Liver (tissue), 3 donors: Measurements from ENCODE around the gene TMEM117.

Experiments used
- EGR1 ChIP-seq, 2 donors: IDR thresholded peaks; 2 replicates each; pipeline ENCODE4 v1.6.1; 2016 to 2018; ENCODE audit warnings: antibody characterized with exemption in 2 of 2, low read depth in 2 of 2
- FOXA1 ChIP-seq: IDR thresholded peaks from 2 replicates; pipeline ENCODE4 v1.6.1; 2016; ENCODE audit warnings: antibody characterized with exemption
- GABPA ChIP-seq, 2 donors: IDR thresholded peaks in 1 of 2; conservative IDR thresholded peaks in 1 of 2; 2 replicates each; pipeline ENCODE4 v1.6.1; 2016; ENCODE audit warnings: antibody characterized with exemption in 2 of 2, mild to moderate bottlenecking in 1 of 2, moderate library complexity in 1 of 2
- JUND ChIP-seq, 2 donors: IDR thresholded peaks; 2 replicates each; pipeline ENCODE4 v1.6.1; 2016; ENCODE audit warnings: antibody characterized with exemption in 2 of 2
- RAD21 ChIP-seq, 2 donors: IDR thresholded peaks; 2 replicates each; pipeline ENCODE4 v1.6.1; 2016; ENCODE audit warnings: antibody characterized with exemption in 2 of 2, mild to moderate bottlenecking in 2 of 2
- SP1 ChIP-seq: IDR thresholded peaks from 2 replicates; pipeline ENCODE4 v1.6.1; 2018; ENCODE audit warnings: antibody characterized with exemption, mild to moderate bottlenecking
- TAF1 ChIP-seq: conservative IDR thresholded peaks from 2 replicates; pipeline ENCODE4 v1.6.1; 2016; ENCODE audit warnings: antibody characterized with exemption, mild to moderate bottlenecking
- YY1 ChIP-seq: IDR thresholded peaks from 2 replicates; pipeline ENCODE4 v1.6.1; 2016; ENCODE audit warnings: antibody characterized with exemption, mild to moderate bottlenecking
- TF ChIP-seq, protein P1 (sequence below): fragments of 150-350 bp; IDR thresholded peaks from 2 replicates; pipeline ENCODE4 v1.5.1; 2017; ENCODE audit warnings: improper control_type of control experiment, low read depth, low read length; ENCODE audit not compliant: missing input control
- TF ChIP-seq, protein P2 (sequence below): IDR thresholded peaks from 2 replicates; pipeline ENCODE4 v1.6.1; 2016; ENCODE audit warnings: antibody characterized with exemption
- TF ChIP-seq, protein P3 (sequence below): IDR thresholded peaks from 2 replicates; pipeline ENCODE4 v1.6.1; 2016; ENCODE audit warnings: antibody characterized with exemption, mild to moderate bottlenecking
- TF ChIP-seq, protein P4 (sequence below): IDR thresholded peaks from 2 replicates; pipeline ENCODE4 v1.6.1; 2016; ENCODE audit warnings: antibody characterized with exemption
- TF ChIP-seq, protein P5 (sequence below): IDR thresholded peaks from 2 replicates; pipeline ENCODE4 v1.6.1; 2016; ENCODE audit warnings: antibody characterized with exemption
- donor health status: healthy.
- donor health status: healthy.

DNA sequence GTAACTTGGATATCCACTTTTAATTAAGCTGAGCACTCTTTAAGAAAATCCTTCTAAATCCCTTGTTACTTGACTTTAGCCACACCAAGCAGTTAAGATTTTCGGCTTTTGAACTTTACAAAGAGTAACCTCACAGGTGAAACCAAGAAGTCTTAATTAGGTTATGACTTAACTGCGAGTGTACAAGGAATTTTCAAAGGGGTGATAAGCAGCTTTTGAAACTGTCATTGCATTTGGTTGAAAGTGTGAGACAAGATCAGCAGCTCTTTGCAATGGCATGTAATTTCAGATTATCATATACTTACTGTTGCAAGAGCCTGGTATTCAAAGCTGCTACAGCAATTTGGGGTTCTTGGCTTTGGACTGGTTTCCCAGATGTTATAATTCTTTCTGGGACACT is 137.5 kb downstream of the TMEM117 start:
- TF ChIP-seq, protein P1, sequence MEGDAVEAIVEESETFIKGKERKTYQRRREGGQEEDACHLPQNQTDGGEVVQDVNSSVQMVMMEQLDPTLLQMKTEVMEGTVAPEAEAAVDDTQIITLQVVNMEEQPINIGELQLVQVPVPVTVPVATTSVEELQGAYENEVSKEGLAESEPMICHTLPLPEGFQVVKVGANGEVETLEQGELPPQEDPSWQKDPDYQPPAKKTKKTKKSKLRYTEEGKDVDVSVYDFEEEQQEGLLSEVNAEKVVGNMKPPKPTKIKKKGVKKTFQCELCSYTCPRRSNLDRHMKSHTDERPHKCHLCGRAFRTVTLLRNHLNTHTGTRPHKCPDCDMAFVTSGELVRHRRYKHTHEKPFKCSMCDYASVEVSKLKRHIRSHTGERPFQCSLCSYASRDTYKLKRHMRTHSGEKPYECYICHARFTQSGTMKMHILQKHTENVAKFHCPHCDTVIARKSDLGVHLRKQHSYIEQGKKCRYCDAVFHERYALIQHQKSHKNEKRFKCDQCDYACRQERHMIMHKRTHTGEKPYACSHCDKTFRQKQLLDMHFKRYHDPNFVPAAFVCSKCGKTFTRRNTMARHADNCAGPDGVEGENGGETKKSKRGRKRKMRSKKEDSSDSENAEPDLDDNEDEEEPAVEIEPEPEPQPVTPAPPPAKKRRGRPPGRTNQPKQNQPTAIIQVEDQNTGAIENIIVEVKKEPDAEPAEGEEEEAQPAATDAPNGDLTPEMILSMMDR = no peak
- TF ChIP-seq EGR1 (IDR thresholded peaks at IDR 0.05; ENCODE audit: low read depth in 2 of 2) (no peak), FOXA1 (no peak), GABPA (IDR thresholded peaks at IDR 0.05 in 1 of 2, conservative IDR thresholded peaks at IDR 0.05 in 1 of 2) (no peak), SP1 (no peak), TAF1 (no peak), RAD21 (IDR thresholded peaks at IDR 0.05) (no peak), YY1 (no peak), JUND (IDR thresholded peaks at IDR 0.05) (no peak)
- TF ChIP-seq, protein P2, sequence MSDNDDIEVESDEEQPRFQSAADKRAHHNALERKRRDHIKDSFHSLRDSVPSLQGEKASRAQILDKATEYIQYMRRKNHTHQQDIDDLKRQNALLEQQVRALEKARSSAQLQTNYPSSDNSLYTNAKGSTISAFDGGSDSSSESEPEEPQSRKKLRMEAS = no peak
- TF ChIP-seq, protein P3, sequence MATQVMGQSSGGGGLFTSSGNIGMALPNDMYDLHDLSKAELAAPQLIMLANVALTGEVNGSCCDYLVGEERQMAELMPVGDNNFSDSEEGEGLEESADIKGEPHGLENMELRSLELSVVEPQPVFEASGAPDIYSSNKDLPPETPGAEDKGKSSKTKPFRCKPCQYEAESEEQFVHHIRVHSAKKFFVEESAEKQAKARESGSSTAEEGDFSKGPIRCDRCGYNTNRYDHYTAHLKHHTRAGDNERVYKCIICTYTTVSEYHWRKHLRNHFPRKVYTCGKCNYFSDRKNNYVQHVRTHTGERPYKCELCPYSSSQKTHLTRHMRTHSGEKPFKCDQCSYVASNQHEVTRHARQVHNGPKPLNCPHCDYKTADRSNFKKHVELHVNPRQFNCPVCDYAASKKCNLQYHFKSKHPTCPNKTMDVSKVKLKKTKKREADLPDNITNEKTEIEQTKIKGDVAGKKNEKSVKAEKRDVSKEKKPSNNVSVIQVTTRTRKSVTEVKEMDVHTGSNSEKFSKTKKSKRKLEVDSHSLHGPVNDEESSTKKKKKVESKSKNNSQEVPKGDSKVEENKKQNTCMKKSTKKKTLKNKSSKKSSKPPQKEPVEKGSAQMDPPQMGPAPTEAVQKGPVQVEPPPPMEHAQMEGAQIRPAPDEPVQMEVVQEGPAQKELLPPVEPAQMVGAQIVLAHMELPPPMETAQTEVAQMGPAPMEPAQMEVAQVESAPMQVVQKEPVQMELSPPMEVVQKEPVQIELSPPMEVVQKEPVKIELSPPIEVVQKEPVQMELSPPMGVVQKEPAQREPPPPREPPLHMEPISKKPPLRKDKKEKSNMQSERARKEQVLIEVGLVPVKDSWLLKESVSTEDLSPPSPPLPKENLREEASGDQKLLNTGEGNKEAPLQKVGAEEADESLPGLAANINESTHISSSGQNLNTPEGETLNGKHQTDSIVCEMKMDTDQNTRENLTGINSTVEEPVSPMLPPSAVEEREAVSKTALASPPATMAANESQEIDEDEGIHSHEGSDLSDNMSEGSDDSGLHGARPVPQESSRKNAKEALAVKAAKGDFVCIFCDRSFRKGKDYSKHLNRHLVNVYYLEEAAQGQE = no peak
- TF ChIP-seq, protein P4, sequence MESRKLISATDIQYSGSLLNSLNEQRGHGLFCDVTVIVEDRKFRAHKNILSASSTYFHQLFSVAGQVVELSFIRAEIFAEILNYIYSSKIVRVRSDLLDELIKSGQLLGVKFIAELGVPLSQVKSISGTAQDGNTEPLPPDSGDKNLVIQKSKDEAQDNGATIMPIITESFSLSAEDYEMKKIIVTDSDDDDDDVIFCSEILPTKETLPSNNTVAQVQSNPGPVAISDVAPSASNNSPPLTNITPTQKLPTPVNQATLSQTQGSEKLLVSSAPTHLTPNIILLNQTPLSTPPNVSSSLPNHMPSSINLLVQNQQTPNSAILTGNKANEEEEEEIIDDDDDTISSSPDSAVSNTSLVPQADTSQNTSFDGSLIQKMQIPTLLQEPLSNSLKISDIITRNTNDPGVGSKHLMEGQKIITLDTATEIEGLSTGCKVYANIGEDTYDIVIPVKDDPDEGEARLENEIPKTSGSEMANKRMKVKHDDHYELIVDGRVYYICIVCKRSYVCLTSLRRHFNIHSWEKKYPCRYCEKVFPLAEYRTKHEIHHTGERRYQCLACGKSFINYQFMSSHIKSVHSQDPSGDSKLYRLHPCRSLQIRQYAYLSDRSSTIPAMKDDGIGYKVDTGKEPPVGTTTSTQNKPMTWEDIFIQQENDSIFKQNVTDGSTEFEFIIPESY = no peak
- TF ChIP-seq, protein P5, sequence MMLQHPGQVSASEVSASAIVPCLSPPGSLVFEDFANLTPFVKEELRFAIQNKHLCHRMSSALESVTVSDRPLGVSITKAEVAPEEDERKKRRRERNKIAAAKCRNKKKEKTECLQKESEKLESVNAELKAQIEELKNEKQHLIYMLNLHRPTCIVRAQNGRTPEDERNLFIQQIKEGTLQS = no peak
